ENCODE measurements around the gene PPIB.
A peak's percentile ranks its signal among the peaks of the same experiment; 100 is the strongest.

PPIB gene

DNA sequence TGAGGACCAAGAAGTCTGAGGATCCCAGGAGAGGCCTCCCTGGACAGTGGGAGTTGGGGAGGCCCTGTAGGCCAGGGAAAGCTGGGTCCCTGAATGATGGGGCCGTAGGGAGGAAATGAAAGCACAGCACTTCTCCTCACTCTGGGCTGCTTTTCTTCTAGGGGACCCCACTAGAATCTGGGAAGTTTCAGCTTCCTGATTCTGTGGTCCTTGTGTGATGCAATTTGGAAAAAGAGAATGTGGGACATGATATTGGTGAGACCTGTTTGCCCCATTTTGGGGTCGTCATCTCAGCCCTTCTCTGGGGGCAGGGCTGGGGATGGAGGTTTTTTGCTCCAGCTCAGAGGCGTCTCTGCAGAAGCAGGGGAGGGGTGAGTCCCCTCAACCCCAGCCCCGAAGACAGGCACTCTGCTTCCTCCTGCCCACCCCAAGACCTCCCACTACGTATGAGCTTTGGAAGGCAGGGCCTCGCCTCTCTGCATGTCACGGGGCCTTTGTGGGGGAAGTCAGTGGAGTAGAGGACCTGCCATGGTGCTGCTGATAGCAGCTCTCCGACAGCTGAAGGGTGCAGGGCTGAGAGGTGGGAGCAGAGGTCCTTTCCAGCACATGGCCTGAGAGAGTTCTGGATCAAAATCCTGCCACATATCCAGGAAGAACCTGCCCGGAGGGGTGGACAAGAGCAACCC lies 12.8 kb downstream of the PPIB start:
- Histone ChIP-seq H3K4me1 (ENCODE audit: insufficient read depth, poor library complexity, severe bottlenecking) (no peaks in the 10 kb centered on the region), H3K27ac (ENCODE audit: poor library complexity, severe bottlenecking) (no peak overlapping the region), H3K36me3 (ENCODE audit: low read depth) (peaks cover 10% of the 10 kb centered on the region), H3K4me3 (ENCODE audit: severe bottlenecking) (no peak overlapping the region), H3K27me3 (ENCODE audit: insufficient read depth, poor library complexity, severe bottlenecking) (peaks cover 14% of the 10 kb centered on the region), H3K9me3 (ENCODE audit: severe bottlenecking) (no peaks in the 10 kb centered on the region)
- ATAC-seq (ENCODE audit: low read depth), result no peak
- no peak for DNase-seq (ENCODE audit: low spot score)
- TF ChIP-seq, protein P1, sequence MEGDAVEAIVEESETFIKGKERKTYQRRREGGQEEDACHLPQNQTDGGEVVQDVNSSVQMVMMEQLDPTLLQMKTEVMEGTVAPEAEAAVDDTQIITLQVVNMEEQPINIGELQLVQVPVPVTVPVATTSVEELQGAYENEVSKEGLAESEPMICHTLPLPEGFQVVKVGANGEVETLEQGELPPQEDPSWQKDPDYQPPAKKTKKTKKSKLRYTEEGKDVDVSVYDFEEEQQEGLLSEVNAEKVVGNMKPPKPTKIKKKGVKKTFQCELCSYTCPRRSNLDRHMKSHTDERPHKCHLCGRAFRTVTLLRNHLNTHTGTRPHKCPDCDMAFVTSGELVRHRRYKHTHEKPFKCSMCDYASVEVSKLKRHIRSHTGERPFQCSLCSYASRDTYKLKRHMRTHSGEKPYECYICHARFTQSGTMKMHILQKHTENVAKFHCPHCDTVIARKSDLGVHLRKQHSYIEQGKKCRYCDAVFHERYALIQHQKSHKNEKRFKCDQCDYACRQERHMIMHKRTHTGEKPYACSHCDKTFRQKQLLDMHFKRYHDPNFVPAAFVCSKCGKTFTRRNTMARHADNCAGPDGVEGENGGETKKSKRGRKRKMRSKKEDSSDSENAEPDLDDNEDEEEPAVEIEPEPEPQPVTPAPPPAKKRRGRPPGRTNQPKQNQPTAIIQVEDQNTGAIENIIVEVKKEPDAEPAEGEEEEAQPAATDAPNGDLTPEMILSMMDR (IDR thresholded peaks at IDR 0.05; ENCODE audit: poor library complexity, severe bottlenecking), result no peak

DNA sequence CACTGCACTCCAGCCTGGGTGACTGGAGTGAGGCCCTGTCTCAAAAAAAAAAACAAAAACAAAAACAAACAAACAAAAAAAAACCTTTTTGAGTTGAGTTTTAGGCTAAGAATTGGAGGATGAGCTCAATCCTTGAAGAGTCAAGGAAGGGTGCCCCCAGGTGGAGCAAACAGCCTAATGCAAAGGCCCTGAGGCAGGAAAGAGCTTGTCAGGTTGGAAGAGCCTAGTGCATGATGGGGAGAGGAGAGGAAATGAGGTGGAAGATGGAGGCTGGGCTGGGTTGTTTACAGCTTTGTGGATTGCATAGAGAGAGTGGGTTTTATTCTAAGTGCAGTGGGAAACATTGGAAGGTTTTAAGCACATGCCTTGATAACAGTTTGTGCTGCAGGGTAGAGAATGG lies 13.4 kb downstream of the PPIB start:
- H3K27ac ChIP-seq (ENCODE audit: poor library complexity, severe bottlenecking), result no peak overlapping the region
- TF ChIP-seq, protein P1 (IDR thresholded peaks at IDR 0.05; ENCODE audit: poor library complexity, severe bottlenecking), result peak; percentile 40
- no peaks in the 10 kb centered on the region for H3K4me1 ChIP-seq (ENCODE audit: insufficient read depth, poor library complexity, severe bottlenecking)
- no peak overlapping the region for H3K4me3 ChIP-seq (ENCODE audit: severe bottlenecking)
- no peaks in the 10 kb centered on the region for H3K9me3 ChIP-seq (ENCODE audit: severe bottlenecking)
- peaks cover 11% of the 10 kb centered on the region; the same call in 1 of the 2 replicates for H3K36me3 ChIP-seq (ENCODE audit: low read depth)
- peaks cover 14% of the 10 kb centered on the region for H3K27me3 ChIP-seq (ENCODE audit: insufficient read depth, poor library complexity, severe bottlenecking)
- ATAC-seq (ENCODE audit: low read depth) (no peak), DNase-seq (ENCODE audit: low spot score) (no peak)

- Histone ChIP-seq H3K4me3 (ENCODE audit: severe bottlenecking) (no peak overlapping the region), H3K36me3 (ENCODE audit: low read depth) (0 out of 2 replicates have a peak, but pooled peaks cover 9% of the 10 kb centered on the region), H3K27me3 (ENCODE audit: insufficient read depth, poor library complexity, severe bottlenecking) (peaks cover 14% of the 10 kb centered on the region), H3K9me3 (ENCODE audit: severe bottlenecking) (no peaks in the 10 kb centered on the region), H3K27ac (ENCODE audit: poor library complexity, severe bottlenecking) (no peak overlapping the region), H3K4me1 (ENCODE audit: insufficient read depth, poor library complexity, severe bottlenecking) (no peaks in the 10 kb centered on the region)
- TF ChIP-seq, protein P1 (IDR thresholded peaks at IDR 0.05; ENCODE audit: poor library complexity, severe bottlenecking), result no peak
- ATAC-seq (ENCODE audit: low read depth) (no peak), DNase-seq (ENCODE audit: low spot score) (no peak)
Measured at GRCh38 chr15:64148581-64148980, 14.2 kb downstream of the PPIB start.

DNA sequence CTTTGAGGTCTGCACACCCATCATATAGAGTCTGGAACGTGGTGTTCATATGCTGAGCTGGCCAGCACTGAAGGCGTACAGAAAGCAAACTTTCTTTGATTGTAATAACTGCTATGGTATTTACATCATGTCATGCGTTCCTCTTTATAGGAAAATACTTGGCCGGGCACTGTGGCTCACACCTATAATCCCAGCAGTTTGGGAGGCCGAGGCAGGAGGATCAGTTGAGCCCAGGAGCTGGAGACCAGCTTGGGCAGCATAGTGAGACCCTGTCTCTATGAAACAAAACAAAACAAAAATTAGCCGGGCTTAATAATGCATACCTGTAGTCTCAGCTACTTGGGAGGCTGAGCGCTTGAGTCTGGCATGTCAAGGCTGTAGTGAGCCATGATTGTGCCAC lies 14.7 kb downstream of the PPIB start:
- Histone ChIP-seq H3K9me3 (ENCODE audit: severe bottlenecking) (no peaks in the 10 kb centered on the region), H3K27me3 (ENCODE audit: insufficient read depth, poor library complexity, severe bottlenecking) (peaks cover 14% of the 10 kb centered on the region), H3K36me3 (ENCODE audit: low read depth) (0 out of 2 replicates have a peak, but pooled peaks cover 12% of the 10 kb centered on the region), H3K27ac (ENCODE audit: poor library complexity, severe bottlenecking) (no peak overlapping the region), H3K4me3 (ENCODE audit: severe bottlenecking) (no peak overlapping the region), H3K4me1 (ENCODE audit: insufficient read depth, poor library complexity, severe bottlenecking) (no peaks in the 10 kb centered on the region)
- ATAC-seq (ENCODE audit: low read depth) (no peak), DNase-seq (ENCODE audit: low spot score) (no peak)
- TF ChIP-seq, protein P1 (IDR thresholded peaks at IDR 0.05; ENCODE audit: poor library complexity, severe bottlenecking), result no peak

All from RWPE2 (cell line).